ENCODE measurements around the gene TRAPPC12.

TRAPPC12 gene

GRCh38 chr2:3430740-3431490 is 51.4 kb downstream of the TRAPPC12 start:
- H3K4me3 ChIP-seq (ENCODE audit: low read length): no peak overlapping the region
- peaks cover 3% of the 10 kb centered on the region; the same call in 1 of the 2 replicates for H3F3A ChIP-seq (ENCODE audit: control insufficient read depth, insufficient read depth)
- peaks cover 41% of the 10 kb centered on the region for H3K36me3 ChIP-seq (ENCODE audit: control insufficient read depth, low read length)
- no peaks in the 10 kb centered on the region for H3K79me2 ChIP-seq (ENCODE audit: control insufficient read depth, low read length)
- H3K9me3 ChIP-seq (ENCODE audit: control insufficient read depth, insufficient read depth, low read length): no peaks in the 10 kb centered on the region
- H3K4me1 ChIP-seq (ENCODE audit: control insufficient read depth, low read length): no peaks in the 10 kb centered on the region
- no peaks in the 10 kb centered on the region for H3K27me3 ChIP-seq (ENCODE audit: control insufficient read depth, low read length)
- TF ChIP-seq EZH2phosphoT487 (IDR thresholded peaks at IDR 0.05; ENCODE audit: borderline replicate concordance, low read length) (no peak), CTCF (IDR thresholded peaks at IDR 0.05; ENCODE audit: low read depth, low read length, poor library complexity, severe bottlenecking) (no peak)
- no peaks in the 10 kb centered on the region for H4K20me1 ChIP-seq (ENCODE audit: control insufficient read depth, insufficient read depth, low read depth, low read length)
- no peaks in the 10 kb centered on the region for H3K9me2 ChIP-seq (replicated peaks; ENCODE audit: control insufficient read depth, low read length)
- H3K27ac ChIP-seq (ENCODE audit: low read depth, low read length): no peak overlapping the region
- H3K4me2 ChIP-seq (ENCODE audit: low read length): no peak overlapping the region

- Histone ChIP-seq H3K9me2 (replicated peaks; ENCODE audit: control insufficient read depth, low read length) (no peaks in the 10 kb centered on the region), H3K36me3 (ENCODE audit: control insufficient read depth, low read length) (peaks cover 29% of the 10 kb centered on the region), H3K4me3 (ENCODE audit: low read length) (no peak overlapping the region), H3K9me3 (ENCODE audit: control insufficient read depth, insufficient read depth, low read length) (no peaks in the 10 kb centered on the region), H4K20me1 (ENCODE audit: control insufficient read depth, insufficient read depth, low read depth, low read length) (no peaks in the 10 kb centered on the region), H3K4me2 (ENCODE audit: low read length) (no peak overlapping the region), H3K27me3 (ENCODE audit: control insufficient read depth, low read length) (no peaks in the 10 kb centered on the region), H3K79me2 (ENCODE audit: control insufficient read depth, low read length) (no peaks in the 10 kb centered on the region), H3F3A (ENCODE audit: control insufficient read depth, insufficient read depth) (peaks cover 3% of the 10 kb centered on the region; the same call in 1 of the 2 replicates), H3K4me1 (ENCODE audit: control insufficient read depth, low read length) (no peaks in the 10 kb centered on the region), H3K27ac (ENCODE audit: low read depth, low read length) (no peak overlapping the region)
- TF ChIP-seq CTCF (IDR thresholded peaks at IDR 0.05; ENCODE audit: low read depth, low read length, poor library complexity, severe bottlenecking) (no peak), EZH2phosphoT487 (IDR thresholded peaks at IDR 0.05; ENCODE audit: borderline replicate concordance, low read length) (no peak)
Observed at GRCh38 chr2:3432067-3432466, 52.6 kb downstream of the TRAPPC12 start.

- Histone ChIP-seq H3K79me2 (ENCODE audit: control insufficient read depth, low read length) (no peaks in the 10 kb centered on the region), H3K4me1 (ENCODE audit: control insufficient read depth, low read length) (no peaks in the 10 kb centered on the region), H4K20me1 (ENCODE audit: control insufficient read depth, insufficient read depth, low read depth, low read length) (no peaks in the 10 kb centered on the region), H3K4me3 (ENCODE audit: low read length) (no peak overlapping the region), H3F3A (ENCODE audit: control insufficient read depth, insufficient read depth) (peaks cover 3% of the 10 kb centered on the region; the same call in 1 of the 2 replicates), H3K27me3 (ENCODE audit: control insufficient read depth, low read length) (no peaks in the 10 kb centered on the region), H3K36me3 (ENCODE audit: control insufficient read depth, low read length) (peaks cover 26% of the 10 kb centered on the region), H3K9me3 (ENCODE audit: control insufficient read depth, insufficient read depth, low read length) (no peaks in the 10 kb centered on the region), H3K4me2 (ENCODE audit: low read length) (no peak overlapping the region), H3K9me2 (replicated peaks; ENCODE audit: control insufficient read depth, low read length) (no peaks in the 10 kb centered on the region), H3K27ac (ENCODE audit: low read depth, low read length) (no peak overlapping the region)
- no peak for TF ChIP-seq CTCF (IDR thresholded peaks at IDR 0.05; ENCODE audit: low read depth, low read length, poor library complexity, severe bottlenecking)
Observed at GRCh38 chr2:3432693-3433338, 53.3 kb downstream of the TRAPPC12 start.
